Tibial artery (tissue), 4 donors: Measurements from ENCODE around the gene SLC12A4.

Experiments
- DNase-seq, 2 donors: peaks; one replicate each; pipeline ENCODE4 v3.0.0-alpha.2; 2019
- H3K27ac ChIP-seq, 2 donors: fragments of 200-600 bp; sonication (generic) in 1 of 2; 1 replicate in 1 of 2; 2 replicates in 1 of 2; pipeline ENCODE4 v1.5.1; 2018 to 2019; ENCODE audit warnings: mild to moderate bottlenecking in 1 of 2
- H3K27me3 ChIP-seq, 2 donors: fragments of 200-600 bp; sonication (generic) in 1 of 2; one replicate each; pipeline versions ENCODE4 v1.5.1 to v1.6.0; 2016 to 2019
- H3K36me3 ChIP-seq, 3 donors: fragments of 200-600 bp; sonication (generic) in 2 of 3; one replicate each; pipeline ENCODE4 v1.5.1; 2016 to 2019; ENCODE audit warnings: mild to moderate bottlenecking in 2 of 3
- H3K4me1 ChIP-seq, 4 donors: fragments of 200-600 bp; sonication (generic) in 2 of 4; 1 replicate in 3 of 4; 2 replicates in 1 of 4; pipeline ENCODE4 v1.5.1; 2016 to 2019
- H3K4me3 ChIP-seq, 2 donors: fragments of 200-600 bp; sonication (generic) in 1 of 2; 1 replicate in 1 of 2; 2 replicates in 1 of 2; pipeline ENCODE4 v1.5.1; 2018 to 2019; ENCODE audit warnings: mild to moderate bottlenecking in 2 of 2
- H3K9me3 ChIP-seq, 3 donors: fragments of 200-600 bp; sonication (generic) in 1 of 3; one replicate each; pipeline ENCODE4 v1.5.1; 2016 to 2019
- intact Hi-C: fragments of 100-400 bp; cut with DNase I; formaldehyde crosslinking; loops from one replicate; pipeline ENCODE4 v1.15.0; 2023; ENCODE audit warnings: low total_unique reads
- TF ChIP-seq, protein P1 (sequence below), 2 experiments: fragments of 200-600 bp in 1 of 2; fragments of 450-650 bp in 1 of 2; IDR thresholded peaks; one replicate each; pipeline ENCODE4 v1.5.1; 2017 to 2019; ENCODE audit warnings: antibody characterized with exemption in 2 of 2, mild to moderate bottlenecking in 1 of 2, moderate library complexity in 1 of 2

Gene SLC12A4

GRCh38 chr16:67982011-67982696 is 13.7 kb upstream of the SLC12A4 start:
- no peaks in the 10 kb centered on the region for H3K36me3 ChIP-seq
- no peak overlapping the region for H3K4me3 ChIP-seq
- no peaks in the 10 kb centered on the region for H3K4me1 ChIP-seq
- no peak for DNase-seq
- no peak overlapping the region for H3K27ac ChIP-seq
- H3K27me3 ChIP-seq: peaks cover 0 to 27% of the 10 kb centered on the region in 2 donors
- TF ChIP-seq, protein P1, sequence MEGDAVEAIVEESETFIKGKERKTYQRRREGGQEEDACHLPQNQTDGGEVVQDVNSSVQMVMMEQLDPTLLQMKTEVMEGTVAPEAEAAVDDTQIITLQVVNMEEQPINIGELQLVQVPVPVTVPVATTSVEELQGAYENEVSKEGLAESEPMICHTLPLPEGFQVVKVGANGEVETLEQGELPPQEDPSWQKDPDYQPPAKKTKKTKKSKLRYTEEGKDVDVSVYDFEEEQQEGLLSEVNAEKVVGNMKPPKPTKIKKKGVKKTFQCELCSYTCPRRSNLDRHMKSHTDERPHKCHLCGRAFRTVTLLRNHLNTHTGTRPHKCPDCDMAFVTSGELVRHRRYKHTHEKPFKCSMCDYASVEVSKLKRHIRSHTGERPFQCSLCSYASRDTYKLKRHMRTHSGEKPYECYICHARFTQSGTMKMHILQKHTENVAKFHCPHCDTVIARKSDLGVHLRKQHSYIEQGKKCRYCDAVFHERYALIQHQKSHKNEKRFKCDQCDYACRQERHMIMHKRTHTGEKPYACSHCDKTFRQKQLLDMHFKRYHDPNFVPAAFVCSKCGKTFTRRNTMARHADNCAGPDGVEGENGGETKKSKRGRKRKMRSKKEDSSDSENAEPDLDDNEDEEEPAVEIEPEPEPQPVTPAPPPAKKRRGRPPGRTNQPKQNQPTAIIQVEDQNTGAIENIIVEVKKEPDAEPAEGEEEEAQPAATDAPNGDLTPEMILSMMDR (IDR thresholded peaks at IDR 0.05): no peak
- intact Hi-C loops: no loop called here
- H3K9me3 ChIP-seq: no peaks in the 10 kb centered on the region

DNA sequence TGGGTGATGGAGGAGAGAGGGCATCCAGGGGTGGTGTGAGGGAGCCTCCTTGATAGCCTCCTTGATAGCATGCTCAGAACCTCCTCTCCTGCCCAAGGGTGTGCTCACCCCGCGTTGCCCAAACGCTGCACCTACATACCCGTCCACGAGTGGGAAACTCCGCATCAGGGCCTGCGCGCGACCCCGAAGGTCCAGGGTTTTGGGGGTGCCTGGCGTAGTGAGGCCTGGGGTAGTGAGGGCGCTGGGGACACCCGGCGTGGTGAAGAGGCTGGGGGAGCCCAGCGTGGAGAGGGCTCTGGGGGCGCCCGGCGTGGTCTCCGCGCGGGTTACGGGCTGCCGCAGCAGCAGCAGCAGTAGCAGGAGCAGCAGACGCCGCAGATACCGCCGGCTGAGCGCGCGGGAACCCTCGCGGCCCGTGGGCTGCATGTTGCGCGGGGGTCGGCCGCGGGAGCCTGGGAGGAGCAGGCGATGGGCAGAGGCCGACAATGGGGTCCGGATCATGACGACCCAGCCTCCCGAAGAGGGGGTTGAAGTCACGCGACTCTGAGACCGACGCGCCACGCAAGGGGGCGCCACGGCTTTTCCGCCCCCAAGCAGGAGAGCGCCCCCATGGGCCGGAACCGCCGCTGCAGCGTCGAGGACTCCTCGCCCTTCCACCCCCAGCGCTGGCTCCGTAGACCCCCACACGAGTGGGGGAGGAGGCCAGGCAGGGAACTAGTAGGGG is 11.7 kb upstream of the SLC12A4 start, which contains the start of gene DPEP3:
DPEP3 (minus strand) TSS at position 545 of the 724 bp plus-strand sequence; CDS start at position 426, 119 bp downstream.
- H3K27me3 ChIP-seq: peaks cover 0 to 27% of the 10 kb centered on the region in 2 donors
- intact Hi-C loops: no loop called here
- TF ChIP-seq, protein P1 (IDR thresholded peaks at IDR 0.05): no peak
- no peaks in the 10 kb centered on the region for H3K36me3 ChIP-seq
- H3K9me3 ChIP-seq: no peaks in the 10 kb centered on the region
- H3K4me3 ChIP-seq: no peak within 1 kb of the TSS
- no peaks in the 10 kb centered on the region for H3K4me1 ChIP-seq
- no peak within 1 kb of the TSS for H3K27ac ChIP-seq
- DNase-seq: no peak

- TF ChIP-seq, protein P1 (IDR thresholded peaks at IDR 0.05): no peak
- Histone ChIP-seq H3K4me3 (no peak overlapping the region), H3K36me3 (no peaks in the 10 kb centered on the region), H3K4me1 (no peaks in the 10 kb centered on the region), H3K27ac (no peak overlapping the region), H3K27me3 (peaks cover 0 to 27% of the 10 kb centered on the region in 2 donors), H3K9me3 (no peaks in the 10 kb centered on the region)
- no peak for DNase-seq
- intact Hi-C loops: no loop called here
Measured at GRCh38 chr16:67977469-67978227, 9.2 kb upstream of the SLC12A4 start.

- DNase-seq: no peak
- intact Hi-C loops: no loop called here
- TF ChIP-seq, protein P1 (IDR thresholded peaks at IDR 0.05): no peak
- H3K27me3 ChIP-seq: peaks cover 0 to 24% of the 10 kb centered on the region in 2 donors
- H3K9me3 ChIP-seq: no peaks in the 10 kb centered on the region
- no peaks in the 10 kb centered on the region for H3K4me1 ChIP-seq
- H3K4me3 ChIP-seq: no peak overlapping the region
- no peak overlapping the region for H3K27ac ChIP-seq
- no peaks in the 10 kb centered on the region for H3K36me3 ChIP-seq
Measured at GRCh38 chr16:67977005-67977404, 8.6 kb upstream of the SLC12A4 start.

- intact Hi-C loops: no loop called here
Measured at GRCh38 chr16:67976205-67976604, 7.8 kb upstream of the SLC12A4 start.

More at GRCh38 chr16:67976205-67976604, 7.8 kb upstream of the SLC12A4 start:
- Histone ChIP-seq H3K4me1 (no peaks in the 10 kb centered on the region), H3K4me3 (no peak overlapping the region), H3K9me3 (no peaks in the 10 kb centered on the region), H3K27ac (no peak overlapping the region), H3K36me3 (no peaks in the 10 kb centered on the region), H3K27me3 (peaks cover 0 to 24% of the 10 kb centered on the region in 2 donors)
- no peak for DNase-seq
- TF ChIP-seq, protein P1 (IDR thresholded peaks at IDR 0.05): no peak
